GM12878 (cell line): ENCODE data around the gene RHOB. TPM values are rescaled to one million over a fixed set of nuclear protein-coding genes. Genes with fewer than 3 reads are reported as not detected.

Experiments
- BCL11A ChIP-seq: IDR thresholded peaks from 2 replicates; pipeline ENCODE4 v1.6.1; 2011; ENCODE audit warnings: low read depth, low read length
- BRCA1 ChIP-seq: IDR thresholded peaks from 2 replicates; pipeline ENCODE4 v1.6.1; 2011; ENCODE audit warnings: low read depth, low read length, improper control_type of control experiment
- CEBPB ChIP-seq, 2 experiments: fragments of 150-350 bp in 1 of 2; IDR thresholded peaks; 2 replicates each; pipeline ENCODE4 v1.6.1; 2012 to 2014; ENCODE audit warnings: low read depth in 2 of 2, low read length in 2 of 2, borderline replicate concordance in 1 of 2, inconsistent platforms in 1 of 2
- CREB1 ChIP-seq: IDR thresholded peaks from 2 replicates; pipeline ENCODE4 v1.6.1; 2012; ENCODE audit warnings: low read depth, mild to moderate bottlenecking, inconsistent platforms
- CREM ChIP-seq: IDR thresholded peaks from 2 replicates; pipeline ENCODE4 v1.6.1; 2014; ENCODE audit warnings: antibody characterized with exemption, low read depth
- ESRRA ChIP-seq: IDR thresholded peaks from 2 replicates; pipeline ENCODE4 v1.6.1; 2012; ENCODE audit warnings: mild to moderate bottlenecking, low read length, improper control_type of control experiment
- HCFC1 ChIP-seq: fragments of 150-350 bp; IDR thresholded peaks from 2 replicates; pipeline ENCODE4 v1.6.1; 2014; ENCODE audit warnings: low read length
- HDAC6 ChIP-seq: fragments of 200-600 bp; sonication (generic); IDR thresholded peaks from one replicate; pipeline ENCODE4 v1.8.0; 2017; ENCODE audit warnings: antibody characterized with exemption; ENCODE audit not compliant: unreplicated experiment
- IKZF1 ChIP-seq: fragments of 450-650 bp; conservative IDR thresholded peaks from 2 replicates; pipeline ENCODE4 v1.6.1; 2017; ENCODE audit warnings: antibody characterized with exemption, mild to moderate bottlenecking
- IKZF2 ChIP-seq, 2 experiments: fragments of 450-650 bp; IDR thresholded peaks; 2 replicates each; pipeline ENCODE4 v1.6.1; 2017; ENCODE audit warnings: mild to moderate bottlenecking in 2 of 2, moderate library complexity in 2 of 2
- IRF3 ChIP-seq: fragments of 450-650 bp; IDR thresholded peaks from 2 replicates; pipeline ENCODE4 v1.6.1; 2014; ENCODE audit warnings: mild to moderate bottlenecking
- JUNB ChIP-seq: IDR thresholded peaks from 2 replicates; pipeline ENCODE4 v1.6.1; 2016; ENCODE audit warnings: antibody characterized with exemption, mild to moderate bottlenecking
- KDM1A ChIP-seq: fragments of 200-600 bp; sonication (generic); IDR thresholded peaks from 2 replicates; pipeline ENCODE4 v1.6.1; 2016; ENCODE audit warnings: borderline replicate concordance
- NRF1 ChIP-seq: conservative IDR thresholded peaks from 2 replicates; pipeline ENCODE4 v1.6.1; 2011; ENCODE audit warnings: mild to moderate bottlenecking, low read depth, low read length, improper control_type of control experiment
- POLR2AphosphoS2 ChIP-seq: IDR thresholded peaks from 2 replicates; pipeline ENCODE4 v1.6.1; 2011; ENCODE audit warnings: low read depth, mild to moderate bottlenecking, low read length, improper control_type of control experiment, moderate library complexity
- RB1 ChIP-seq: fragments of 450-650 bp; formaldehyde crosslinking; IDR thresholded peaks from 2 replicates; pipeline ENCODE4 v1.6.1; 2017; ENCODE audit warnings: mild to moderate bottlenecking, borderline replicate concordance
- RBBP5 ChIP-seq: fragments of 200-600 bp; sonication (generic); conservative IDR thresholded peaks from 2 replicates; pipeline ENCODE4 v1.6.1; 2016
- RELA ChIP-seq: fragments of 450-650 bp; IDR thresholded peaks from 2 replicates; pipeline ENCODE4 v1.8.0; 2014; ENCODE audit warnings: borderline replicate concordance; ENCODE audit not compliant: partially characterized antibody
- RUNX3 ChIP-seq: IDR thresholded peaks from 2 replicates; pipeline ENCODE4 v1.6.1; 2012; ENCODE audit warnings: low read length, inconsistent platforms
- STAT3 ChIP-seq: IDR thresholded peaks from 2 replicates; pipeline ENCODE4 v1.6.1; 2011; ENCODE audit warnings: low read depth, low read length, improper control_type of control experiment
- USF2 ChIP-seq: IDR thresholded peaks from 2 replicates; pipeline ENCODE4 v1.6.1; 2011; ENCODE audit warnings: low read depth, low read length, improper control_type of control experiment, borderline replicate concordance
- ZZZ3 ChIP-seq: IDR thresholded peaks from 2 replicates; pipeline ENCODE4 v1.6.1; 2011; ENCODE audit warnings: low read depth; ENCODE audit not compliant: control insufficient read depth, insufficient read length
- polyA plus RNA-seq, 11 experiments: library from polyadenylated mRNA; depleted of rRNA in 4 of 11; unstranded in 6 of 11; stranded (reverse) in 5 of 11; fragments of >200 nt; fragmentation: Nextera tagmentation in 4 of 11; fragmentation: Illumina TruSeq in 1 of 11; extraction: Ambion mirVana in 4 of 11; extraction: Trizol in 1 of 11; gene quantifications; 1 replicate in 1 of 11; 2 replicates in 10 of 11; pipeline versions ENCODE4 v1.2.1 to v1.2.3, GENCODE V29; 2011 to 2016; ENCODE audit warnings: inconsistent platforms in 2 of 11, missing spikeins in 2 of 11, low read depth in 1 of 11
- total RNA-seq, 4 experiments: library from RNA; depleted of rRNA in 3 of 4; stranded (reverse); fragments of >200 nt in 3 of 4; fragmentation: Illumina TruSeq in 1 of 4; extraction: Trizol in 1 of 4; gene quantifications; 2 replicates each; pipeline versions ENCODE4 v1.2.1 to v1.2.3, GENCODE V29; 2013 to 2021
- TF ChIP-seq, protein P1 (sequence below): IDR thresholded peaks from 2 replicates; pipeline ENCODE4 v1.6.1; 2012; ENCODE audit warnings: low read length, inconsistent platforms

The RHOB gene
- total and polyA plus RNA-seq, 10 of the 15 experiments (the other 5 are each of a cell fraction or from before 2014, with no cell fraction given) = 0.03 to 4.5 (median 1.2) TPM

- TF ChIP-seq ESRRA (no peak), USF2 (no peak), CREB1 (no peak), IRF3 (no peak), RBBP5 (no peak), ZZZ3 (no peak), RB1 (no peak), JUNB (peak; percentile 45; the same call in 1 of the 2 replicates), HCFC1 (no peak), STAT3 (no peak), IKZF1 (peak; percentile 16; the same call in 1 of the 2 replicates), CREM (peak; percentile 21; the same call in 1 of the 2 replicates), RUNX3 (peak; percentile 44; the same call in 1 of the 2 replicates), IKZF2 (IDR thresholded peaks at IDR 0.05) (no peak; a peak in 1 of 4 replicates), NRF1 (no peak), HDAC6 (no peak), POLR2AphosphoS2 (no peak), BRCA1 (no peak), CEBPB (IDR thresholded peaks at IDR 0.05; ENCODE audit: borderline replicate concordance in 1 of 2, low read depth in 2 of 2, low read length in 2 of 2) (no peak), BCL11A (no peak), KDM1A (no peak), RELA (no peak)
- TF ChIP-seq, protein P1, sequence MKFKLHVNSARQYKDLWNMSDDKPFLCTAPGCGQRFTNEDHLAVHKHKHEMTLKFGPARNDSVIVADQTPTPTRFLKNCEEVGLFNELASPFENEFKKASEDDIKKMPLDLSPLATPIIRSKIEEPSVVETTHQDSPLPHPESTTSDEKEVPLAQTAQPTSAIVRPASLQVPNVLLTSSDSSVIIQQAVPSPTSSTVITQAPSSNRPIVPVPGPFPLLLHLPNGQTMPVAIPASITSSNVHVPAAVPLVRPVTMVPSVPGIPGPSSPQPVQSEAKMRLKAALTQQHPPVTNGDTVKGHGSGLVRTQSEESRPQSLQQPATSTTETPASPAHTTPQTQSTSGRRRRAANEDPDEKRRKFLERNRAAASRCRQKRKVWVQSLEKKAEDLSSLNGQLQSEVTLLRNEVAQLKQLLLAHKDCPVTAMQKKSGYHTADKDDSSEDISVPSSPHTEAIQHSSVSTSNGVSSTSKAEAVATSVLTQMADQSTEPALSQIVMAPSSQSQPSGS = peak; percentile 78
Observed at GRCh38 chr2:20429528-20429927, 17.3 kb upstream of the RHOB start (continued).
